IMR-90 (cell line): Measurements from ENCODE around the gene GPD1. TPM values are rescaled to one million over a fixed set of nuclear protein-coding genes. Genes with fewer than 3 reads are reported as not detected.

Experiments
- ATAC-seq: fragments of 200-7000 bp; cut with Tn5 transposase; 2 replicates; pipeline ENCODE4 v1.9.1; 2020; ENCODE audit warnings: low read depth, mild to moderate bottlenecking, moderate library complexity
- BruUV-seq: library from RNA; stranded (reverse); fragments of 400-500 nt; replicated peaks from 2 replicates; lab custom pipeline; 2021; lab: Mats Ljungman, UMichigan
- CTCF ChIA-PET: fragments of 300-600 bp; formaldehyde crosslinking; extraction: SDS; loops from one replicate; lab custom pipeline; 2021; ENCODE audit warnings: antibody characterized with exemption; lab: Yijun Ruan, JAX
- POLR2A ChIA-PET: fragments of 300-600 bp; sonication (Branson Sonifier 250); formaldehyde crosslinking; loops from one replicate; lab custom pipeline; 2022; ENCODE audit warnings: antibody characterized with exemption; ENCODE audit not compliant: unreplicated experiment; lab: Charles Lee
- DNase-seq: peaks from one replicate; pipeline ENCODE4 v3.0.0; 2013
- H2AFZ ChIP-seq: replicated peaks from 2 replicates; pipeline ENCODE3; 2013; ENCODE audit warnings: low read length, mild to moderate bottlenecking; ENCODE audit not compliant: poor library complexity
- H2AK5ac ChIP-seq: 2 replicates; pipeline ENCODE4 v1.6.1; 2013; ENCODE audit warnings: low read depth, low read length, inconsistent platforms
- H2AK9ac ChIP-seq: replicated peaks from 2 replicates; pipeline ENCODE3; 2013; ENCODE audit warnings: mild to moderate bottlenecking, low read depth, low read length, moderate library complexity; ENCODE audit not compliant: poor library complexity
- H2BK120ac ChIP-seq: 2 replicates; pipeline ENCODE4 v1.6.1; 2013; ENCODE audit warnings: low read depth, low read length, inconsistent platforms
- H2BK15ac ChIP-seq: 3 replicates; pipeline ENCODE4 v1.6.1; 2013; ENCODE audit warnings: low read depth, low read length, inconsistent platforms
- H2BK20ac ChIP-seq: 2 replicates; pipeline ENCODE4 v1.6.1; 2013; ENCODE audit warnings: low read depth, mild to moderate bottlenecking, inconsistent platforms, low read length, moderate library complexity
- H2BK5ac ChIP-seq: 2 replicates; pipeline ENCODE4 v1.6.1; 2013; ENCODE audit warnings: mild to moderate bottlenecking, low read depth, low read length, inconsistent platforms; ENCODE audit not compliant: poor library complexity, severe bottlenecking
- H3K14ac ChIP-seq: replicated peaks from 2 replicates; pipeline ENCODE4 v1.6.1; 2013; ENCODE audit warnings: low read depth, low read length, inconsistent platforms
- H3K18ac ChIP-seq: 2 replicates; pipeline ENCODE4 v1.6.1; 2013; ENCODE audit warnings: low read depth, low read length, control low read depth
- H3K23ac ChIP-seq: 2 replicates; pipeline ENCODE4 v1.6.1; 2013; ENCODE audit warnings: low read depth, low read length, inconsistent platforms
- H3K27ac ChIP-seq: 2 replicates; pipeline ENCODE4 v1.5.1; 2013; ENCODE audit warnings: mild to moderate bottlenecking, control low read depth, low read length; ENCODE audit not compliant: insufficient read depth
- H3K27me3 ChIP-seq: 2 replicates; pipeline ENCODE4 v1.6.1; 2013; ENCODE audit warnings: low read length; ENCODE audit not compliant: control insufficient read depth, insufficient read depth
- H3K36me3 ChIP-seq: 2 replicates; pipeline ENCODE4 v1.6.1; 2013; ENCODE audit warnings: low read length, mixed read lengths; ENCODE audit not compliant: control insufficient read depth, insufficient read depth
- H3K4ac ChIP-seq: 2 replicates; pipeline ENCODE4 v1.6.1; 2013; ENCODE audit warnings: low read depth, low read length, inconsistent platforms
- H3K4me1 ChIP-seq: 2 replicates; pipeline ENCODE4 v1.6.1; 2013; ENCODE audit warnings: low read length, mixed read lengths; ENCODE audit not compliant: control insufficient read depth, insufficient read depth
- H3K4me2 ChIP-seq: 2 replicates; pipeline ENCODE4 v1.6.1; 2013; ENCODE audit warnings: low read depth, mild to moderate bottlenecking, control low read depth, low read length, moderate library complexity
- H3K4me3 ChIP-seq: 2 replicates; pipeline ENCODE4 v1.5.1; 2013; ENCODE audit warnings: low read depth, mild to moderate bottlenecking, control low read depth, low read length, moderate library complexity; ENCODE audit not compliant: insufficient read depth
- H3K56ac ChIP-seq: 2 replicates; pipeline ENCODE4 v1.6.1; 2013; ENCODE audit warnings: low read length, inconsistent platforms; ENCODE audit not compliant: insufficient read depth; ENCODE audit errors: extremely low read depth
- H3K79me1 ChIP-seq, 2 experiments: 2 replicates each; pipeline ENCODE4 v1.6.1; 2013; ENCODE audit warnings: low read length in 2 of 2, inconsistent platforms in 1 of 2, low read depth in 1 of 2
- H3K9ac ChIP-seq: 2 replicates; pipeline ENCODE4 v1.6.1; 2013; ENCODE audit warnings: low read depth, low read length, control low read depth
- H3K9me1 ChIP-seq: 2 replicates; pipeline ENCODE4 v1.6.1; 2013; ENCODE audit warnings: low read length, inconsistent platforms; ENCODE audit not compliant: insufficient read depth
- H3K9me3 ChIP-seq: 2 replicates; pipeline ENCODE4 v1.6.1; 2013; ENCODE audit warnings: low read length; ENCODE audit not compliant: control insufficient read depth, insufficient read depth
- H4K20me1 ChIP-seq: 2 replicates; pipeline ENCODE4 v1.6.1; 2013; ENCODE audit warnings: low read length, inconsistent platforms; ENCODE audit not compliant: insufficient read depth
- H4K5ac ChIP-seq: 2 replicates; pipeline ENCODE4 v1.6.1; 2013; ENCODE audit warnings: mild to moderate bottlenecking, low read depth, low read length, control low read depth
- H4K8ac ChIP-seq, 2 experiments: 2 replicates each; pipeline ENCODE4 v1.6.1; 2013; ENCODE audit warnings: low read depth in 2 of 2, low read length in 2 of 2, control low read depth in 1 of 2, inconsistent platforms in 1 of 2
- H4K91ac ChIP-seq: 2 replicates; pipeline ENCODE4 v1.6.1; 2013; ENCODE audit warnings: low read depth, low read length, inconsistent platforms; ENCODE audit not compliant: insufficient read depth
- CHD1 ChIP-seq: IDR thresholded peaks from 2 replicates; pipeline ENCODE4 v1.6.1; 2012; ENCODE audit warnings: low read depth, low read length, improper control_type of control experiment
- WGBS, 2 experiments: methylation state at CpG; one replicate each; pipeline versions ENCODE4 v1.1.5 to v1.1.7; 2013; ENCODE audit warnings: missing lambda C conversion rate in 2 of 2; ENCODE audit not compliant: insufficient read length in 1 of 2; ENCODE audit errors: extremely low coverage in 2 of 2; 5-methylcytosine and 5-hydroxymethylcytosine counted together
- dilution Hi-C: fragments of 300-500 bp; cut with HindIII; formaldehyde crosslinking; loops from one replicate; pipeline ENCODE4 v1.14.3; 2018; ENCODE audit warnings: low sequenced_read_pairs; ENCODE audit not compliant: unreplicated experiment
- in situ Hi-C: fragments of 300-500 bp; cut with MboI; formaldehyde crosslinking; loops from 3 replicates; pipeline ENCODE4 v1.14.3; 2019; ENCODE audit warnings: low sequenced_read_pairs, inconsistent platforms, mixed read lengths
- intact Hi-C: fragments of 100-400 bp; cut with micrococcal nuclease; formaldehyde crosslinking; loops from 2 replicates; pipeline ENCODE4 v1.10.0; 2022
- polyA plus RNA-seq, 3 experiments: library from polyadenylated mRNA; depleted of rRNA; stranded (reverse); fragments of >200 nt; gene quantifications; 2 replicates each; pipeline ENCODE4 v1.2.3, GENCODE V29; 2012; ENCODE audit warnings: low replicate concordance in 1 of 3
- total RNA-seq: library from RNA; depleted of rRNA; stranded (reverse); fragments of >200 nt; gene quantifications from 2 replicates; pipeline ENCODE4 v1.2.3, GENCODE V29; 2012

Gene GPD1
- total and polyA plus RNA-seq, 2 of the 4 experiments (the other 2 are of a cell fraction): 0.05 to 0.18 TPM

- no CpG with 5 or more reads among the region's 3 CpGs for WGBS, 2 experiments
- no peak overlapping the region for H4K5ac ChIP-seq
- no peak overlapping the region for H4K8ac ChIP-seq
- DNase-seq (no peak), ATAC-seq (no peak)
- H3K4me1 ChIP-seq: peaks cover 3% of the 10 kb centered on the region; the same call in 1 of the 2 replicates
- H2AFZ ChIP-seq: no peak overlapping the region
- H3K18ac ChIP-seq: no peak overlapping the region
- BruUV-seq: no TSS peak
- H4K91ac ChIP-seq: no peak overlapping the region
- H2BK20ac ChIP-seq: no peak overlapping the region
- ChIA-PET POLR2A (interaction anchor here (0.6 kb wide), 1 partner anchor 14 kb away, joined by 3 read pairs; no protein-coding TSS in a partner anchor), CTCF (interaction anchor here (0.6 to 1.1 kb wide), 2 partner anchors 17 to 27 kb away, joined by 3 to 5 read pairs; no protein-coding TSS in a partner anchor)
- H3K27me3 ChIP-seq: no peaks in the 10 kb centered on the region
- no peak overlapping the region for H3K4me2 ChIP-seq
- H3K4ac ChIP-seq: no peak overlapping the region
- no peak overlapping the region for H3K56ac ChIP-seq
- H3K4me3 ChIP-seq: no peak overlapping the region
- intact Hi-C loops: no loop called here
- H3K9ac ChIP-seq: no peak overlapping the region
- H3K14ac ChIP-seq: no peak overlapping the region
- no peaks in the 10 kb centered on the region; the same call in 1 of the 2 replicates for H3K36me3 ChIP-seq
- no peak overlapping the region for H2AK5ac ChIP-seq
- H3K23ac ChIP-seq: no peak overlapping the region
- in situ Hi-C loops: no loop called here
- H2BK15ac ChIP-seq: no peak overlapping the region
- H3K9me1 ChIP-seq: no peaks in the 10 kb centered on the region; the same call in none of the 2 replicates
- dilution Hi-C loops: no loop called here
- H4K20me1 ChIP-seq: peaks cover 17% of the 10 kb centered on the region; the same call in 1 of the 2 replicates
- no peak for TF ChIP-seq CHD1
- no peak overlapping the region for H2BK5ac ChIP-seq
- H3K79me1 ChIP-seq: peaks cover 17 to 70% of the 10 kb centered on the region in 2 experiments
- no peak overlapping the region for H2AK9ac ChIP-seq
- H3K9me3 ChIP-seq: no peaks in the 10 kb centered on the region
- no peak overlapping the region for H2BK120ac ChIP-seq
- no peak overlapping the region for H3K27ac ChIP-seq
These were observed 45.5 kb downstream of the GPD1 start for GRCh38 chr12:50149311-50149710.
